Psoas muscle (tissue), 8 donors: Measurements from ENCODE around the gene DMD. TPM values are rescaled to one million over a fixed set of nuclear protein-coding genes. Genes with fewer than 3 reads are reported as not detected.

Experiments used
- ATAC-seq, 4 donors: fragments of 200-7000 bp; cut with Tn5 transposase; one replicate each; pipeline ENCODE4 v1.9.1; 2020; ENCODE audit warnings: moderate library complexity in 3 of 4, mild to moderate bottlenecking in 2 of 4
- DNase-seq, 2 donors: peaks; one replicate each; pipeline ENCODE4 v3.0.0-alpha.2; 2020
- H3K27ac ChIP-seq: fragments of 200-600 bp; one replicate; pipeline ENCODE4 v1.8.0; 2022
- H3K27me3 ChIP-seq, 3 donors: fragments of 200-600 bp in 1 of 3; one replicate each; pipeline versions ENCODE4 v1.6.1 to v1.8.0; 2013 to 2022; ENCODE audit warnings: low read length in 2 of 3, mild to moderate bottlenecking in 2 of 3, moderate library complexity in 1 of 3; ENCODE audit not compliant: insufficient read depth in 3 of 3
- H3K36me3 ChIP-seq, 2 donors: fragments of 200-600 bp in 1 of 2; one replicate each; pipeline versions ENCODE4 v1.6.1 to v1.8.0; 2013 to 2022; ENCODE audit warnings: low read depth in 1 of 2, mild to moderate bottlenecking in 1 of 2, moderate library complexity in 1 of 2; ENCODE audit not compliant: insufficient read depth in 1 of 2
- H3K4me1 ChIP-seq: fragments of 200-600 bp; one replicate; pipeline ENCODE4 v1.8.0; 2022
- H3K4me3 ChIP-seq: fragments of 200-600 bp; one replicate; pipeline ENCODE4 v1.8.0; 2022; ENCODE audit warnings: mild to moderate bottlenecking
- H3K9me3 ChIP-seq: fragments of 200-600 bp; one replicate; pipeline ENCODE4 v1.8.0; 2022
- CTCF ChIP-seq: fragments of 200-600 bp; IDR thresholded peaks from one replicate; pipeline ENCODE4 v1.8.0; 2022; ENCODE audit warnings: antibody characterized with exemption
- WGBS, 3 donors: extraction: QIAGEN DNeasy Blood & Tissue Kit; methylation state at CpG; one replicate each; pipeline versions ENCODE4 v1.1.6 to v1.1.7; 2013; 5-methylcytosine and 5-hydroxymethylcytosine counted together
- intact Hi-C, 2 donors: fragments of 100-400 bp; cut with DNase I; formaldehyde crosslinking; loops; one replicate each; pipeline versions ENCODE4 v1.11.0 to v1.14.2; 2022
- polyA plus RNA-seq, 3 donors: library from polyadenylated mRNA; stranded (reverse); fragments of 200-250 nt; gene quantifications; one replicate each; pipeline ENCODE4 v1.2.3, GENCODE V29; 2013
- total RNA-seq, 4 donors: library from RNA; stranded (reverse); fragmentation: NEBNext Ultra II Directional in 2 of 4; extraction: Animal tissue kit (Norgen Biotek cat#: 25700) in 2 of 4; gene quantifications; one replicate each; pipeline versions ENCODE4 v1.2.1 to v1.2.4, GENCODE V29; 2021 to 2023
- donor health status: healthy with polysubstance abuse.
- donor health status: DM: no; HTN: no; CAD: no; lungs with moderate emphysema.
- donor health status: Bipolar disorder and iron deficiency.
- donor health status: healthy.
- donor health status: DM: yes; HTN: yes; CAD: no.
- donor health status: DM: no; HTN: no; CAD: no.
- donor health status: DM: no; HTN: no; CAD: no.
- donor health status: DM: yes; HTN: yes; CAD: no.

The DMD gene
- total and polyA plus RNA-seq, 7 donors = 6.8 to 170 (median 86.5) TPM

DNA sequence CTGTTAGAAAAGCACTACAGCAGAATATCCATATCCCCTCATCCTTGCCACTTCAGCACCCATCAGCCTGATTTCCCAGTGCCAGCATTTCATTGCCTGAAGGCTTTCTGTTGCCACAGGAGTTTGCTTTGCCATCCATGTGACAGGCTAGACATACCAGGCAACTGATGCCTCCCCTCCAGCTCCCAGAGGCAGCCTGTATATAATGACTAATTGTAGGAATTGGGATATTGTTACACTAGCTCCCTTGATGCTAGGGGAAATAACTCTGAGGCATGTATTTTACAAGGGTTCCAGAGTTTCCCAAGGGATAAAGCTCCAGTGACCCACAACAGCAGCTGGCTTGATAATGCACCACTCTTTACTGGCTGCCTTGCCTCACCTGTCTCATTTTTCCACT, 1531.5 kb downstream of the DMD start:
- Histone ChIP-seq H3K9me3 (no peaks in the 10 kb centered on the region), H3K27ac (no peak overlapping the region), H3K27me3 (no peaks in the 10 kb centered on the region), H3K36me3 (no peaks in the 10 kb centered on the region), H3K4me3 (no peak overlapping the region), H3K4me1 (no peaks in the 10 kb centered on the region)
- ATAC-seq (no peak), DNase-seq (no peak)
- no peak for TF ChIP-seq CTCF
- intact Hi-C loops = no loop called here

DNA sequence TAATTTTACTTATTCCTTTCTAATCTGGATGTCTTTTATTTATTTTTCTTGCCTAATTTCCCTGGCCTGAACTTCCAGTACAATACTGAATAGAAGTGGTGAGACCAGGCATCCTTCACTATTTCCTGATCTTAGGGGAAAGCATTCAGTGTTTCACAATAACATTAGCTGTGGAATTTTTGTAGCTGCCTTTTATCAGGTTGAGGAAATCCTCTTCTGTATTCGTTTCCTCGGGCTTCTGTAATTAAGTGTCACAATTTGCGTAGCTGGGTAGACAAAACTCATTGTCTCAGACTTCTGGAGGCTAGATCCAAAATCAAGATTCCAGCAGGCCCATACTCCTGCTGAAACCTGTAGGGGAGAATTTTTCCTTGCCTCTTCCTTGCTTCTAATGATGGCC, 1541.1 kb downstream of the DMD start:
- no peak for DNase-seq
- H3K4me1 ChIP-seq = no peaks in the 10 kb centered on the region
- no peaks in the 10 kb centered on the region for H3K27me3 ChIP-seq
- no peaks in the 10 kb centered on the region for H3K36me3 ChIP-seq
- ATAC-seq = no peak
- no peaks in the 10 kb centered on the region for H3K9me3 ChIP-seq
- H3K27ac ChIP-seq = no peak overlapping the region
- WGBS, 3 donors = 70 to 93% (median 75%) methylated on average over 3 of the region's 3 CpGs
- TF ChIP-seq CTCF = no peak
- intact Hi-C loops = no loop called here
- H3K4me3 ChIP-seq = no peak overlapping the region

DNA sequence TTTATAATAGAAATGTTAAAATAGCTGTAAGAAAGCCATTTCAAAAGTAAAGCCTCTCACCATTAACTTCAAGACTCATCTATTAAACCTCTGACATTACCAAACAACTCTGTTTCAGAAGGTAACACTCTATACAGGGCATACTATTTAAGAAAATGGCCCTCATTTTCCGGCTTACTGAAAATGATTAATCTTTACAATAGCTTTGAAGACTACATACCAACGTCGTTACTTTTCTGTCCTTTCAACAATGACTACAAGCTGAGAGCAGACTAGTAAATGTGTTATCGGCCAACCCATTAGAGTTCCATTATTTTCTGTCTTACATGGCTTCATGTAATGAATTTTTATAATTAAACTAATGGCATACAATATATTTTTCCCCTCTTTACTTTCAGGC, 1545.9 kb downstream of the DMD start:
- H3K27ac ChIP-seq = no peak overlapping the region
- H3K9me3 ChIP-seq = no peaks in the 10 kb centered on the region
- DNase-seq = no peak
- H3K4me3 ChIP-seq = no peak overlapping the region
- no peak for TF ChIP-seq CTCF
- H3K4me1 ChIP-seq = no peaks in the 10 kb centered on the region
- intact Hi-C loops = no loop called here
- H3K27me3 ChIP-seq = no peaks in the 10 kb centered on the region
- WGBS, 3 donors = 75 to 92% (median 90%) methylated on average over 4 of the region's 4 CpGs
- no peaks in the 10 kb centered on the region for H3K36me3 ChIP-seq
- no peak for ATAC-seq

DNA sequence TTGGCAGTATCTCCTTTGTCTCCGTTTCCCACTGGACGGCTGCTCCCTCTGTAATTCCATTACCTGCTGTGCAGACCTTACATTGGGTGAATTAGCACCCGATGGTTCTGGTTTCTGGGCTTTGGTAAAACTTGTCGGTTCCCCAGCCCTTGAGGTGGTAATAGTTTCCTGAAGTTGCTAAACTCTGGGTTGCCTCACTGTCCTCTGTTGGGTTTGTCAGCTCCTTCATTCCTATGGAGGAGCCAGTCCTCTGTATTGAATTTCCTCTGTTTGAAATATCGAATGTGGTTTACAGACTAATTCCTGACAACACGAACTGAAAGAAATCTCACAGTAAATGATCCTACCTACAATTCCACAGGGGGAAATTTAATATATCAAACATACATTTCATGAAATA, 1548.2 kb downstream of the DMD start:
- Histone ChIP-seq H3K4me1 (no peaks in the 10 kb centered on the region), H3K4me3 (no peak overlapping the region), H3K27me3 (no peaks in the 10 kb centered on the region), H3K27ac (no peak overlapping the region), H3K36me3 (no peaks in the 10 kb centered on the region), H3K9me3 (no peaks in the 10 kb centered on the region)
- WGBS, 3 donors = 52 to 75% (median 59%) methylated on average over 6 of the region's 6 CpGs
- DNase-seq = no peak
- intact Hi-C loops = no loop called here
- TF ChIP-seq CTCF = no peak
- peak in 3 of 4 donors; percentile 60 to 65 (median 64) for ATAC-seq

GRCh38 chrX:31661280-31661810, 1550.0 kb downstream of the DMD start:
- intact Hi-C loops = no loop called here
- H3K36me3 ChIP-seq = no peaks in the 10 kb centered on the region
- TF ChIP-seq CTCF = no peak
- 39 to 46% (median 44%) methylated on average over 2 of the region's 2 CpGs for WGBS, 3 donors
- H3K9me3 ChIP-seq = no peaks in the 10 kb centered on the region
- ATAC-seq (peak in 1 of 4 donors; percentile 11), DNase-seq (no peak)
- no peaks in the 10 kb centered on the region for H3K27me3 ChIP-seq
- no peak overlapping the region for H3K4me3 ChIP-seq
- H3K4me1 ChIP-seq = no peaks in the 10 kb centered on the region
- H3K27ac ChIP-seq = no peak overlapping the region
